Endothelial cell of umbilical vein (primary cell): ENCODE results near the gene CUEDC1. TPM values are rescaled to one million over a fixed set of nuclear protein-coding genes. Genes with fewer than 3 reads are reported as not detected.

Experiments used
- BruUV-seq: library from RNA; stranded (reverse); fragments of 400-500 nt; replicated peaks from 2 replicates; lab custom pipeline; 2021; lab: Mats Ljungman, UMichigan
- CTCF ChIA-PET: fragments of 300-600, 350-600 bp; sonication (Branson Sonifier 250); formaldehyde crosslinking; loops from one replicate; lab custom pipeline; 2021; ENCODE audit warnings: antibody characterized with exemption, inconsistent platforms; lab: Charles Lee
- POLR2A ChIA-PET: fragments of 300-600, 350-600 bp; sonication (Branson Sonifier 250); formaldehyde crosslinking; loops from one replicate; lab custom pipeline; 2021; ENCODE audit warnings: antibody characterized with exemption, inconsistent platforms; lab: Charles Lee
- DNase-seq: peaks from one replicate; pipeline ENCODE4 v3.0.0-alpha.2; 2011; ENCODE audit warnings: low read depth, low spot score
- FAIRE-seq: peaks from 2 replicates; lab custom pipeline; 2011; peaks lifted over from hg19 to GRCh38; lab: Jason Lieb, UNC
- H2AFZ ChIP-seq: 2 replicates; pipeline ENCODE4 v1.6.0; 2012; ENCODE audit warnings: low read depth, low read length, control low read depth, inconsistent platforms
- H3K27ac ChIP-seq: 2 replicates; pipeline ENCODE4 v1.5.1; 2011; ENCODE audit warnings: low read depth, mild to moderate bottlenecking, control low read depth, low read length, moderate library complexity; ENCODE audit not compliant: insufficient read depth
- H3K27me3 ChIP-seq, 2 experiments: 2 replicates each; pipeline versions ENCODE4 v1.6.0 to v1.6.1; 2011; ENCODE audit warnings: low read length in 2 of 2, mixed read lengths in 1 of 2; ENCODE audit not compliant: control insufficient read depth in 2 of 2, insufficient read depth in 2 of 2
- H3K36me3 ChIP-seq, 2 experiments: 2 replicates in 1 of 2; 3 replicates in 1 of 2; pipeline ENCODE4 v1.5.1; 2011; ENCODE audit warnings: low read length in 2 of 2, mild to moderate bottlenecking in 1 of 2, moderate library complexity in 1 of 2; ENCODE audit not compliant: control insufficient read depth in 2 of 2, insufficient read depth in 2 of 2; ENCODE audit errors: extremely low read depth in 1 of 2
- H3K4me1 ChIP-seq: 3 replicates; pipeline ENCODE4 v1.5.1; 2011; ENCODE audit warnings: mild to moderate bottlenecking, low read length; ENCODE audit not compliant: control insufficient read depth, insufficient read depth; ENCODE audit errors: extremely low read depth
- H3K4me2 ChIP-seq: 2 replicates; pipeline ENCODE4 v1.6.1; 2011; ENCODE audit warnings: low read length, control low read depth, mixed read lengths; ENCODE audit not compliant: insufficient read depth
- H3K4me3 ChIP-seq, 3 experiments: fragments of 200-600 bp in 1 of 3; sonication (generic), shearing (Covaris generic) in 1 of 3; replicated peaks in 1 of 3; 2 replicates each; pipeline ENCODE4 v1.5.1; 2011 to 2016; ENCODE audit warnings: control low read depth in 3 of 3, low read length in 3 of 3, mild to moderate bottlenecking in 2 of 3, inconsistent platforms in 1 of 3, low read depth in 1 of 3, moderate library complexity in 1 of 3; ENCODE audit not compliant: insufficient read depth in 1 of 3
- H3K79me2 ChIP-seq: 2 replicates; pipeline ENCODE4 v1.6.0; 2012; ENCODE audit warnings: low read length, inconsistent platforms; ENCODE audit not compliant: control insufficient read depth, insufficient read depth
- H3K9ac ChIP-seq: replicated peaks from 2 replicates; pipeline ENCODE3; 2011; ENCODE audit warnings: low read length, control low read depth; ENCODE audit not compliant: insufficient read depth; ENCODE audit errors: extremely low read depth
- H3K9me1 ChIP-seq: replicated peaks from 3 replicates; pipeline ENCODE4 v1.6.0; 2011; ENCODE audit warnings: mild to moderate bottlenecking, low read length; ENCODE audit not compliant: control insufficient read depth, insufficient read depth; ENCODE audit errors: extremely low read depth
- H3K9me3 ChIP-seq: replicated peaks from 2 replicates; pipeline ENCODE4 v1.5.1; 2012; ENCODE audit warnings: low read length, inconsistent platforms; ENCODE audit not compliant: control insufficient read depth, insufficient read depth
- H4K20me1 ChIP-seq: replicated peaks from 2 replicates; pipeline ENCODE3; 2011; ENCODE audit warnings: mild to moderate bottlenecking, low read length; ENCODE audit not compliant: control insufficient read depth, insufficient read depth; ENCODE audit errors: extremely low read depth
- EZH2 ChIP-seq: IDR thresholded peaks from 2 replicates; pipeline ENCODE4 v1.6.1; 2012; ENCODE audit warnings: borderline replicate concordance, low read depth, mild to moderate bottlenecking, moderate library complexity, low read length, inconsistent platforms; ENCODE audit not compliant: severe bottlenecking
- FOS ChIP-seq: IDR thresholded peaks from 2 replicates; pipeline ENCODE4 v1.6.1; 2011; ENCODE audit warnings: mild to moderate bottlenecking, low read length, moderate library complexity, borderline replicate concordance; ENCODE audit not compliant: insufficient read depth
- GATA2 ChIP-seq: IDR thresholded peaks from 2 replicates; pipeline ENCODE4 v1.7.0; 2011; ENCODE audit warnings: low read depth, mild to moderate bottlenecking, moderate library complexity, mixed read lengths, low read length; ENCODE audit not compliant: insufficient read length, insufficient read depth
- JUN ChIP-seq: IDR thresholded peaks from 2 replicates; pipeline ENCODE4 v1.6.1; 2011; ENCODE audit warnings: borderline replicate concordance, low read depth; ENCODE audit not compliant: insufficient read length, insufficient read depth
- MYC ChIP-seq: IDR thresholded peaks from one replicate; pipeline ENCODE4 v1.6.1; 2011; ENCODE audit warnings: mild to moderate bottlenecking, low read depth, low read length
- POLR2A ChIP-seq: IDR thresholded peaks from 2 replicates; pipeline ENCODE4 v1.6.1; 2012; ENCODE audit warnings: low read depth, mild to moderate bottlenecking, control low read depth, low read length
- POLR2AphosphoS5 ChIP-seq: IDR thresholded peaks from 2 replicates; pipeline ENCODE4 v1.6.1; 2012; ENCODE audit warnings: low read depth, mild to moderate bottlenecking, control low read depth, low read length, moderate library complexity; ENCODE audit not compliant: insufficient read depth
- dilution Hi-C: fragments of 300-500 bp; cut with MboI; formaldehyde crosslinking; loops from one replicate; pipeline ENCODE4 v1.15.0; 2019; ENCODE audit warnings: low sequenced_read_pairs; ENCODE audit not compliant: extremely low pct_ligation_motif_present
- intact Hi-C: fragments of 100-400 bp; cut with micrococcal nuclease; formaldehyde crosslinking; loops from one replicate; pipeline ENCODE4 v1.10.0; 2022
- polyA plus RNA-seq, 4 experiments: library from polyadenylated mRNA; depleted of rRNA in 3 of 4; stranded (reverse) in 3 of 4; unstranded in 1 of 4; fragments of >200 nt; gene quantifications; 2 replicates each; pipeline versions ENCODE4 v1.2.1 to v1.2.3, GENCODE V29; 2011 to 2012; ENCODE audit warnings: missing spikeins in 1 of 4
- total RNA-seq: library from RNA; stranded (reverse); gene quantifications from 2 replicates; pipeline ENCODE4 v1.2.3, GENCODE V29; 2021
- TF ChIP-seq, protein P1 (sequence below): IDR thresholded peaks from 2 replicates; pipeline ENCODE4 v1.6.1; 2011; ENCODE audit not compliant: insufficient read depth, insufficient read length
- TF ChIP-seq, protein P2 (sequence below), 2 donors: IDR thresholded peaks; 1 replicate in 1 of 2; 2 replicates in 1 of 2; pipeline ENCODE4 v1.5.1; 2011; ENCODE audit warnings: low read length in 2 of 2, mild to moderate bottlenecking in 2 of 2, moderate library complexity in 2 of 2, control low read depth in 1 of 2, inconsistent platforms in 1 of 2, low read depth in 1 of 2; ENCODE audit not compliant: insufficient read depth in 1 of 2; ENCODE audit errors: extremely low read depth in 1 of 2

The CUEDC1 gene
- total and polyA plus RNA-seq, 2 donors (not counting 3 experiments of a cell fraction or from before 2014, with no cell fraction given), result 15.8 to 27.7 TPM

DNA sequence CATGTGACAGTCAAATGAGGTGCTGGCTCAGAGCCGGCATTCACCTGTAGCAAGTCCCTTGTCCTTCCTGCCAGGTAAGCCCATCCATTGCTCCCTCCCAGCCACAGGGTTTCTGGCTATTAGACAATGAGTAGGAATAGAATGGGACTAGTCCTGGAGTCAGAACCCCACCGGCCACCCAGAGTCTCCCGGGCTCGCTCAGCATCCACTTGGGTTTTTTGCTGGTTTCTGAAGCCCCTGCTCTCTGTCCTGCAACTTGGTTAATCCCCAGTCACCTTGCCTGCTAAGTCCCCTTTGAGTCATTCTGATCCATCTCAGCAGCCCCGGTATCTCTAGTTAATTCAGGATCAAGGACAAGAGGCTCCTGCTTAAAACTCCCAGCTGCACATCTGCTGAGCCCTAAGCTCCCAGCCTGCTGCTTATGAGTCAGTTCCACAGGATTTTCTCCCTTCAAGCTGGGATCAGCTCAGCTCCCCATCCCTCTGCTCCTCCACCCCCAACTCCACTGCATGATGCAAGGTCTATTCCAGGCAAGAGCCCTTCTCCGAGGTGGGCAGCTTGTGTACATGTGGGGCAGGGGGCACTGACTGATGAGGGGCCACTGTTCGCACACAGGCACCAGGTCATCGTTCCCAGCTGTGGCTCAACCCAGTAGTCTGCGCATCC, 85.5 kb downstream of the CUEDC1 start:
- intact Hi-C loops (loop anchor here (5.0 kb wide), 1 partner anchor 213 kb away; the partner anchor contains the start of gene DYNLL2), dilution Hi-C loops (loop anchor here (25.0 kb wide), 1 partner anchor 118 kb away; the partner anchor contains the start of gene VEZF1)
- Histone ChIP-seq H3K9me1 (no peaks in the 10 kb centered on the region), H3K4me3 (no peak overlapping the region), H3K79me2 (no peaks in the 10 kb centered on the region), H3K9me3 (no peaks in the 10 kb centered on the region), H3K4me2 (no peak overlapping the region), H2AFZ (no peak overlapping the region), H3K4me1 (peaks cover 47% of the 10 kb centered on the region), H3K27me3 (no peaks in the 10 kb centered on the region), H4K20me1 (no peaks in the 10 kb centered on the region), H3K9ac (no peak overlapping the region), H3K36me3 (no peaks in the 10 kb centered on the region), H3K27ac (no peak overlapping the region)
- CTCF ChIA-PET, result interaction anchor here (1.0 to 11.3 kb wide), 12 partner anchors 11 to 130 kb away, joined by 3 to 202 read pairs (median 4); partner anchors contain the start of genes CUEDC1 and MRPS23
- DNase-seq, result no peak
- no TSS peak for BruUV-seq
- peak; percentile 8 for TF ChIP-seq FOS
- TF ChIP-seq POLR2A, result no peak
- no peak for FAIRE-seq
- POLR2A ChIA-PET, result no interaction called here

DNA sequence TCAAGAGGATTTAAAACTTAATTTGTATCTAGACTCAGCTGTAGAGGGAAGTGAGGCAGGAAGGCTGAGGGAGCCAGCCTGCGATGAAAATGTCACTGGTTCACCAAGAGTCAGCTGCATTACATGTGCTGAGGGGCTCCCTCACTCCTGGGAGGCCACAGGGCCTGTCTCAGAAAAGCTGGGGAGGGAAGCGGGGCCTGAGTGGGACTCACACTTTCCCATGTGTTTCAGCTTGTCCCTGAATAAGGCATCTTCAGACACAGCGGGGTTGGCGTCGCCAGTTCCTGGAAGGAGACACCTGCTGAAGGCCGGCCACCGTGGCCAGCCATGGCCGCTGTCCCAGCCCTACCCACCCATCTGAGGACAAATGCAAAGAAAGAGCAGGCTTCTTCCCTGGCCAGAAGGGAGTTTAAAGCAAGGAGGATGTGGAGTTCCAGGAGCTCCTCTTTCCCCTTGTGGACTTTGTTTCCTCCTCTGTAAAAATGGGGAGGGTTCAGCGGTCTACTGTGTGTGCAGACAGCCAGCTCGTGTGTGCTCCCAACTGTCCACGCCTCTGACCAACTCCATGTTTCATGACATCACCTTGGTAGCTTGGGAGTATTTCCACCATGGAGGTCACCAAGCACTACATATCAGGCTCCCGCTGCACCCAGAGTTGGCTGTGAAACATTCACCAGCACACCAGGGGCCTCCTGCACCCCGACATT, 86.1 kb downstream of the CUEDC1 start:
- ChIA-PET POLR2A (interaction anchor here (0.9 kb wide), 1 partner anchor 125 kb away, joined by 6 read pairs; no protein-coding TSS in a partner anchor), CTCF (interaction anchor here (1.6 to 11.3 kb wide), 10 partner anchors 10 to 131 kb away, joined by 4 to 202 read pairs (median 6); no protein-coding TSS in a partner anchor)
- TF ChIP-seq POLR2A (no peak), GATA2 (no peak), FOS (no peak), JUN (no peak), MYC (no peak), EZH2 (no peak), POLR2AphosphoS5 (no peak)
- TF ChIP-seq, protein P1, sequence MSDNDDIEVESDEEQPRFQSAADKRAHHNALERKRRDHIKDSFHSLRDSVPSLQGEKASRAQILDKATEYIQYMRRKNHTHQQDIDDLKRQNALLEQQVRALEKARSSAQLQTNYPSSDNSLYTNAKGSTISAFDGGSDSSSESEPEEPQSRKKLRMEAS, result no peak
- TF ChIP-seq, protein P2, sequence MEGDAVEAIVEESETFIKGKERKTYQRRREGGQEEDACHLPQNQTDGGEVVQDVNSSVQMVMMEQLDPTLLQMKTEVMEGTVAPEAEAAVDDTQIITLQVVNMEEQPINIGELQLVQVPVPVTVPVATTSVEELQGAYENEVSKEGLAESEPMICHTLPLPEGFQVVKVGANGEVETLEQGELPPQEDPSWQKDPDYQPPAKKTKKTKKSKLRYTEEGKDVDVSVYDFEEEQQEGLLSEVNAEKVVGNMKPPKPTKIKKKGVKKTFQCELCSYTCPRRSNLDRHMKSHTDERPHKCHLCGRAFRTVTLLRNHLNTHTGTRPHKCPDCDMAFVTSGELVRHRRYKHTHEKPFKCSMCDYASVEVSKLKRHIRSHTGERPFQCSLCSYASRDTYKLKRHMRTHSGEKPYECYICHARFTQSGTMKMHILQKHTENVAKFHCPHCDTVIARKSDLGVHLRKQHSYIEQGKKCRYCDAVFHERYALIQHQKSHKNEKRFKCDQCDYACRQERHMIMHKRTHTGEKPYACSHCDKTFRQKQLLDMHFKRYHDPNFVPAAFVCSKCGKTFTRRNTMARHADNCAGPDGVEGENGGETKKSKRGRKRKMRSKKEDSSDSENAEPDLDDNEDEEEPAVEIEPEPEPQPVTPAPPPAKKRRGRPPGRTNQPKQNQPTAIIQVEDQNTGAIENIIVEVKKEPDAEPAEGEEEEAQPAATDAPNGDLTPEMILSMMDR (IDR thresholded peaks at IDR 0.05; ENCODE audit: extremely low read depth in 1 of 2, insufficient read depth in 1 of 2, low read depth in 1 of 2, low read length in 2 of 2), result no peak
- Histone ChIP-seq H3K79me2 (no peaks in the 10 kb centered on the region), H3K9me1 (no peaks in the 10 kb centered on the region), H3K9ac (no peak overlapping the region), H2AFZ (no peak overlapping the region), H3K27me3 (no peaks in the 10 kb centered on the region), H3K4me1 (peaks cover 43% of the 10 kb centered on the region), H3K27ac (peak overlapping the region; percentile 44), H3K36me3 (no peaks in the 10 kb centered on the region), H4K20me1 (no peaks in the 10 kb centered on the region), H3K4me2 (no peak overlapping the region), H3K9me3 (no peaks in the 10 kb centered on the region), H3K4me3 (no peak overlapping the region)
- DNase-seq, result no peak
- BruUV-seq, result no TSS peak
- dilution Hi-C loops, result loop anchor here (25.0 kb wide), 1 partner anchor 118 kb away; the partner anchor contains the start of gene VEZF1
- no peak for FAIRE-seq
- intact Hi-C loops, result loop anchor here (5.0 kb wide), 1 partner anchor 213 kb away; the partner anchor contains the start of gene DYNLL2
